HEK293T (cell line): ENCODE data around the gene MKLN1.

Experiments used
- ARNT ChIP-seq: fragments of 450-650 bp; IDR thresholded peaks from 2 replicates; pipeline ENCODE4 v1.6.1; 2017; ENCODE audit warnings: mild to moderate bottlenecking
- BHLHE40 ChIP-seq: fragments of 450-650 bp; IDR thresholded peaks from 2 replicates; pipeline ENCODE4 v1.6.1; 2016; ENCODE audit warnings: mild to moderate bottlenecking, moderate library complexity, borderline replicate concordance
- ELF4 ChIP-seq: fragments of 450-650 bp; IDR thresholded peaks from 2 replicates; pipeline ENCODE4 v1.6.1; 2017; ENCODE audit warnings: antibody characterized with exemption
- FOXA1 ChIP-seq: fragments of 450-650 bp; IDR thresholded peaks from 2 replicates; pipeline ENCODE4 v1.6.1; 2016; ENCODE audit warnings: mild to moderate bottlenecking
- FOXK2 ChIP-seq: fragments of 450-650 bp; IDR thresholded peaks from 2 replicates; pipeline ENCODE4 v1.6.1; 2016; ENCODE audit warnings: mild to moderate bottlenecking
- FOXM1 ChIP-seq: fragments of 450-650 bp; IDR thresholded peaks from 2 replicates; pipeline ENCODE4 v1.6.1; 2017; ENCODE audit warnings: mild to moderate bottlenecking, borderline replicate concordance
- HDGF ChIP-seq: fragments of 450-650 bp; IDR thresholded peaks from 2 replicates; pipeline ENCODE4 v1.6.1; 2017; ENCODE audit warnings: antibody characterized with exemption, borderline replicate concordance
- L3MBTL2 ChIP-seq: fragments of 450-650 bp; conservative IDR thresholded peaks from 2 replicates; pipeline ENCODE4 v1.6.1; 2016; ENCODE audit warnings: mild to moderate bottlenecking
- LEF1 ChIP-seq: fragments of 450-650 bp; IDR thresholded peaks from 2 replicates; pipeline ENCODE4 v1.6.1; 2017; ENCODE audit warnings: mild to moderate bottlenecking, borderline replicate concordance
- NFRKB ChIP-seq: fragments of 450-650 bp; IDR thresholded peaks from 2 replicates; pipeline ENCODE4 v1.6.1; 2016; ENCODE audit warnings: mild to moderate bottlenecking, moderate library complexity
- PKNOX1 ChIP-seq: fragments of 450-650 bp; IDR thresholded peaks from 2 replicates; pipeline ENCODE4 v1.6.1; 2016
- SP1 ChIP-seq: fragments of 450-650 bp; IDR thresholded peaks from 2 replicates; pipeline ENCODE4 v1.6.1; 2017
- SUZ12 ChIP-seq: fragments of 450-650 bp; IDR thresholded peaks from 2 replicates; pipeline ENCODE4 v1.6.1; 2016; ENCODE audit warnings: mild to moderate bottlenecking
- ZNF384 ChIP-seq: fragments of 450-650 bp; IDR thresholded peaks from 2 replicates; pipeline ENCODE4 v1.6.1; 2016

- TF ChIP-seq SP1 (no peak), ELF4 (no peak), PKNOX1 (no peak), BHLHE40 (no peak), FOXA1 (no peak), FOXM1 (no peak), HDGF (no peak), FOXK2 (no peak), ARNT (no peak), SUZ12 (no peak), NFRKB (no peak), ZNF384 (no peak), L3MBTL2 (no peak), LEF1 (no peak)
These were observed 108.7 kb downstream of the MKLN1 start for GRCh38 chr7:131436384-131436783.
